ENCODE results near the gene SLC4A1AP. TPM values are rescaled to one million over a fixed set of nuclear protein-coding genes. Genes with fewer than 3 reads are reported as not detected.
A peak's percentile ranks its signal among the peaks of the same experiment; 100 is the strongest.

Gene SLC4A1AP
- total RNA-seq, 1 donor from 2014 or later = 29.7 TPM

- Mint-ChIP-seq H3K4me3 (no peak overlapping the region), H3K27ac (no peak overlapping the region), H3K4me1 (ENCODE audit: low read depth) (peaks cover 12% of the 10 kb centered on the region), H3K27me3 (ENCODE audit: insufficient read depth) (no peaks in the 10 kb centered on the region), H3K36me3 (ENCODE audit: low read depth) (peaks cover 22% of the 10 kb centered on the region), H3K9me3 (no peaks in the 10 kb centered on the region)
- DNase-seq (ENCODE audit: low spot score) = no peak
- intact Hi-C loops (cut with micrococcal nuclease) = no loop called here
Observed at GRCh38 chr2:27689424-27689823, 25.7 kb downstream of the SLC4A1AP start.

DNA sequence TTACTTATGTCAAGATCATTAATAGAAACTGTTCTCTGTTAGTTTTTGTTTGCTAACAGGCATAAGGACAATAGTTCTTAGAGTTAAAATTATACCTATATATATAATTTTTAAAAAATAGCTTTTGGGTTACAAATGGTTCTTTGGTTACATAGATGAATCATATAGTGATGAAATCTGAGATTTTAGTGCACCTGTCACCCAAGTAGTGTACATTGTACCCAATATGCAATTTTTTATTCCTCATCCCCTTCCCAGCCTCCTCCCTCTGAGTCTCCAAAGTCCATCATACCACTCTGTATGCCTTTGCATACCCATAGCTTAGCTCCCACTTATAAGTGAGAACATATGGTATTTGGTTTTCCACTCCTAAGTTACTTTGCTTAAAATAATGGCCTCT is 26.4 kb downstream of the SLC4A1AP start:
- Mint-ChIP-seq H3K4me1 (ENCODE audit: low read depth) (peaks cover 6% of the 10 kb centered on the region), H3K27ac (no peak overlapping the region), H3K36me3 (ENCODE audit: low read depth) (peaks cover 21% of the 10 kb centered on the region), H3K4me3 (no peak overlapping the region), H3K27me3 (ENCODE audit: insufficient read depth) (no peaks in the 10 kb centered on the region), H3K9me3 (no peaks in the 10 kb centered on the region)
- intact Hi-C loops (cut with micrococcal nuclease) = no loop called here
- no peak for DNase-seq (ENCODE audit: low spot score)

- no peak overlapping the region for H3K27ac Mint-ChIP-seq
- no peaks in the 10 kb centered on the region for H3K27me3 Mint-ChIP-seq (ENCODE audit: insufficient read depth)
- peaks cover 17% of the 10 kb centered on the region for H3K36me3 Mint-ChIP-seq (ENCODE audit: low read depth)
- H3K9me3 Mint-ChIP-seq = no peaks in the 10 kb centered on the region
- H3K4me1 Mint-ChIP-seq (ENCODE audit: low read depth) = peaks cover 11% of the 10 kb centered on the region
- no peak for DNase-seq (ENCODE audit: low spot score)
- intact Hi-C loops (cut with micrococcal nuclease) = no loop called here
- H3K4me3 Mint-ChIP-seq = no peak overlapping the region
Observed at GRCh38 chr2:27697660-27698059, 34.0 kb downstream of the SLC4A1AP start.

GRCh38 chr2:27701676-27702075 is 38.0 kb downstream of the SLC4A1AP start:
- Mint-ChIP-seq H3K9me3 (no peaks in the 10 kb centered on the region), H3K4me3 (no peak overlapping the region), H3K27ac (no peak overlapping the region), H3K36me3 (ENCODE audit: low read depth) (peaks cover 7% of the 10 kb centered on the region), H3K27me3 (ENCODE audit: insufficient read depth) (no peaks in the 10 kb centered on the region), H3K4me1 (ENCODE audit: low read depth) (peaks cover 23% of the 10 kb centered on the region)
- intact Hi-C loops (cut with micrococcal nuclease) = loop anchor here (5.0 to 10.0 kb wide), 2 partner anchors 191 to 1053 kb away; partner anchors contain the start of genes BABAM2, PPP1CB and RBKS
- DNase-seq (ENCODE audit: low spot score) = no peak

GRCh38 chr2:27702302-27702701 is 38.6 kb downstream of the SLC4A1AP start:
- intact Hi-C loops (cut with micrococcal nuclease) = loop anchor here (5.0 to 10.0 kb wide), 2 partner anchors 190 to 1052 kb away; partner anchors contain the start of genes BABAM2, PPP1CB and RBKS
- H3K27me3 Mint-ChIP-seq (ENCODE audit: insufficient read depth) = no peaks in the 10 kb centered on the region

DNA sequence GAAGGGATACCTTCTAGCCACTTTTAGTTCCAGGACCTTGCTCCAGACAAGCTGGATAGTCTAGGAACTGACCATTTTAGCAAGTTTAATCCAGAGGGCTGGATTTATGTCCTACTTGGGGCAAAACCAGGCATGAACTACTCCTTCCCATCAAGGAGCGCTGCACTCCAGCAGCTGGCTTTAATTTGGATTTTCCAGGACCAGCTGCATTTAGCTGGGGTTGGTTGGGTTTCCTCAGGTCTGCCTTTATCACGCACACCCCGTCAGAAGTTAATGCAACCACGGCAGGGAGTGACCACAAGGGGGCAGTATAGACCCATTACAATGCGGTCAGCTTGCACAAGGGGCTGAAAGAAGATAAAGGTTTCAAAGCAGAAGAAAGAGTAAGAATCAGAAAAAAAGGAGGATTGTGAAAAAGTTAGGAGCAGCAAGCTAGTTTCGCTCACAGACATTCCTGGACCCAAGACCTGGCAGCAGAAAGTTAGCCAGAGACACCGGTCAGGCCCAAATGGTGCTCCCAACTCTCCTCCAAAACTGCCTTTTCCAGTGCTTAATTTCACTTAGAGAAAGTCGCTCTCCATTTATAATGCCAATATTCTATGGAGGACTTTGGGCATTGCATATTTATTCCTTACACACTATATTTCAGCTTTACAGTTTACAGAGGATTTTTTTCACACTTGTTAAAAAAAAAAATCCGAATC is 40.1 kb downstream of the SLC4A1AP start:
- Mint-ChIP-seq H3K27me3 (ENCODE audit: insufficient read depth) (no peaks in the 10 kb centered on the region), H3K4me3 (no peak overlapping the region), H3K4me1 (ENCODE audit: low read depth) (peaks cover 15% of the 10 kb centered on the region), H3K27ac (no peak overlapping the region), H3K36me3 (ENCODE audit: low read depth) (no peaks in the 10 kb centered on the region), H3K9me3 (no peaks in the 10 kb centered on the region)
- DNase-seq (ENCODE audit: low spot score) = peak; percentile 74
- intact Hi-C loops (cut with micrococcal nuclease) = loop anchor here (1.0 to 10.0 kb wide), 6 partner anchors 14 to 1051 kb away; partner anchors contain the start of genes BABAM2, FOSL2, PPP1CB and RBKS

More at GRCh38 chr2:27702302-27702701, 38.6 kb downstream of the SLC4A1AP start:
- H3K36me3 Mint-ChIP-seq (ENCODE audit: low read depth) = peaks cover 5% of the 10 kb centered on the region
- no peak overlapping the region for H3K27ac Mint-ChIP-seq
- H3K4me3 Mint-ChIP-seq = no peak overlapping the region
- DNase-seq (ENCODE audit: low spot score) = no peak
- H3K9me3 Mint-ChIP-seq = no peaks in the 10 kb centered on the region
- peaks cover 22% of the 10 kb centered on the region for H3K4me1 Mint-ChIP-seq (ENCODE audit: low read depth)

DNA sequence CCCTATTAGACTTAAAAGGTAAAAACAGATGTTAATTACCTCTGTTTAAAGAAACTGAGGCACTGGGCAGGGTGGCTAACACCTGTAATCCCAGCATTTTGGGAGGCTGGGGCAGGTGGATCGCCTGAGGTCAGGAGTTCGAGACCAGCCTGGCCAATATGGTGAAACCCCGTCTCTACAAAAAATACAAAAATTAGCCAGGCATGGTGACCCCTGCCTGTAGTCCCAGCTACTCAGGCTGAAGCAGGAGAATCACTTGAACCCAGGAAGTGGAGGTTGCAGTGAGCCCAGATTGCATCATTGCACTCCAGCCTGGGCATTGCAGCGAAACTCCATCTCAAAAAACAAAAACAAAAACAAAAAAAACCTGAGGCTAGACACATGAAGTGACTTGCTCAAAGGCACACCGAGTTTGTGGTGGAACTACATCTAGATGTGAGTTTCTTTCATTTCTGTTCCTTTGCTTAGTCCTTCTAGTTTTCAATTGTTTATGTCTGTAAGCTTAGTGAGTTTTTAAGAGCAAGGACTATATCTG is 40.7 kb downstream of the SLC4A1AP start:
- no peak overlapping the region for H3K27ac Mint-ChIP-seq
- peaks cover 15% of the 10 kb centered on the region for H3K4me1 Mint-ChIP-seq (ENCODE audit: low read depth)
- H3K36me3 Mint-ChIP-seq (ENCODE audit: low read depth) = no peaks in the 10 kb centered on the region
- DNase-seq (ENCODE audit: low spot score) = no peak
- no peak overlapping the region for H3K4me3 Mint-ChIP-seq
- H3K27me3 Mint-ChIP-seq (ENCODE audit: insufficient read depth) = no peaks in the 10 kb centered on the region
- intact Hi-C loops (cut with micrococcal nuclease) = loop anchor here (5.0 to 10.0 kb wide), 2 partner anchors 188 to 1050 kb away; partner anchors contain the start of genes BABAM2, PPP1CB and RBKS
- no peaks in the 10 kb centered on the region for H3K9me3 Mint-ChIP-seq

- Mint-ChIP-seq H3K4me1 (ENCODE audit: low read depth) (peaks cover 16% of the 10 kb centered on the region), H3K27me3 (ENCODE audit: insufficient read depth) (no peaks in the 10 kb centered on the region), H3K27ac (peak overlapping the region; percentile 42), H3K36me3 (ENCODE audit: low read depth) (no peaks in the 10 kb centered on the region), H3K9me3 (no peaks in the 10 kb centered on the region), H3K4me3 (no peak overlapping the region)
- DNase-seq (ENCODE audit: low spot score) = no peak
- intact Hi-C loops (cut with micrococcal nuclease) = loop anchor here (10.0 kb wide), 1 partner anchor 1049 kb away; the partner anchor contains the start of gene PPP1CB
Observed at GRCh38 chr2:27705851-27706622, 42.3 kb downstream of the SLC4A1AP start.

DNA sequence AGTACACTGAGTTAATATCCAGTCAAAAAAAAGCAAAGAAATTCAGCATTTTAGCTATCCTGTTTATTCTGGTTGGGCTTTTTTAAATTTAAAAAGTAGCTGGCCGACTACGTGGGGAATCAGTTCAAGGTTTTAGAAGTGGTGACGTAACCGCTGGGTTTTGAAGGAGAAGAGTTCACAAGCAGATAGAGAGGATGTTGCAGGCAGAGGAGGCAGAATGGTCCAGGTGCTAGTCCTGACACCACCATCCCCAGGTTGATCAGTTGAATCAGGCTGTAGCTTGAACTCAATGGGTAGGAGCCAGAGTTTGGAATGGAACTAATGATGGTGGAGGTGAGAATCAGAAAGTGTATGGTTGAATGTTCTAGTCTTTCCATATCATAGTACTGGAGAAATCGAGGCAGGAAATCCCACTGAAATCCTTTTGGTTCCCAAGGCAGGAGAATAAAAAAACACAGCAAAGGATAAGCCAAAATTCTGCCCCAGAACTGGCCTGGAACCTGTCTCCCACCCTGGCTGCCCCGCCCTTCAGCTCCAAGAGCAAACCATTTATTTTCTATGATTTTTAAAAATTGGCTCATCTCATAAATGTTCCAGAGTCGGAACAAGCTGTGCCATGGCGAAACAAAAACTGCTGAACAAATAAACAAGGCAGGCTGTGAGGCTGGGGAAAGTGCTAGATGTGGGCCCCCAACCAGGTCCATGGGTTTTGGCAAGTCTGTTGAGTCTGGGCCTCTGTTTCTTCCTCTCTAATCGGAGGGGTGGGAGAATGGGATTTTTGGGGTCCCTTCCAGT is 44.0 kb downstream of the SLC4A1AP start:
- H3K4me3 Mint-ChIP-seq = no peak overlapping the region
- no peaks in the 10 kb centered on the region for H3K36me3 Mint-ChIP-seq (ENCODE audit: low read depth)
- no peaks in the 10 kb centered on the region for H3K9me3 Mint-ChIP-seq
- H3K27me3 Mint-ChIP-seq (ENCODE audit: insufficient read depth) = no peaks in the 10 kb centered on the region
- peaks cover 30% of the 10 kb centered on the region for H3K4me1 Mint-ChIP-seq (ENCODE audit: low read depth)
- DNase-seq (ENCODE audit: low spot score) = no peak
- H3K27ac Mint-ChIP-seq = no peak overlapping the region
- intact Hi-C loops (cut with micrococcal nuclease) = loop anchor here (10.0 kb wide), 1 partner anchor 1047 kb away; the partner anchor contains the start of gene PPP1CB

DNA sequence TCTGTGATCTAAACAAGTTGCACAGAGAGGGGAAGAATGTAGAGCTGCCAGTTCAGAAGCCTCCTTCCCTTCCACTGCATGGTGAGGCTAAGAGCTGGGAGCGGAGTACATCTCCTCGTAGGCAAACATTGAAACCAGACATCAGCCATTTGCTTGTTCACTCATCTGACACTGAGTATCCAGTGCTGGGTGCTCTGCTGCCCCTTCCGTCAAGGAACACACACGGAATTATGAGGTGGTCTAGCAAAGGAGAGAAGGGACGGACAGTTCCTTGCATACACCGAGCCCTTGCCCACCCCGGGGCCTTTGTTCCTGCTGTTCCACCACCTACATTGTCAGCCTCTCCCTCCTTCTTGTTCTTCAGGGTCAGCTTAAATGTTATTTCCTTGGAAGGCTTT is 44.6 kb downstream of the SLC4A1AP start:
- intact Hi-C loops (cut with micrococcal nuclease) = loop anchor here (10.0 kb wide), 1 partner anchor 1047 kb away; the partner anchor contains the start of gene PPP1CB
- Mint-ChIP-seq H3K9me3 (no peaks in the 10 kb centered on the region), H3K4me1 (ENCODE audit: low read depth) (peaks cover 30% of the 10 kb centered on the region), H3K27me3 (ENCODE audit: insufficient read depth) (no peaks in the 10 kb centered on the region), H3K36me3 (ENCODE audit: low read depth) (no peaks in the 10 kb centered on the region), H3K4me3 (no peak overlapping the region), H3K27ac (no peak overlapping the region)
- DNase-seq (ENCODE audit: low spot score) = no peak

GRCh38 chr2:27708666-27709065 is 45.0 kb downstream of the SLC4A1AP start:
- H3K4me1 Mint-ChIP-seq (ENCODE audit: low read depth) = peaks cover 30% of the 10 kb centered on the region
- no peaks in the 10 kb centered on the region for H3K36me3 Mint-ChIP-seq (ENCODE audit: low read depth)
- intact Hi-C loops (cut with micrococcal nuclease) = loop anchor here (10.0 kb wide), 1 partner anchor 1046 kb away; the partner anchor contains the start of gene PPP1CB
- DNase-seq (ENCODE audit: low spot score) = no peak
- no peak overlapping the region for H3K4me3 Mint-ChIP-seq
- H3K27ac Mint-ChIP-seq = no peak overlapping the region
- H3K9me3 Mint-ChIP-seq = no peaks in the 10 kb centered on the region
- no peaks in the 10 kb centered on the region for H3K27me3 Mint-ChIP-seq (ENCODE audit: insufficient read depth)

GRCh38 chr2:27709326-27709725 is 45.6 kb downstream of the SLC4A1AP start:
- DNase-seq (ENCODE audit: low spot score) = no peak
- no peaks in the 10 kb centered on the region for H3K27me3 Mint-ChIP-seq (ENCODE audit: insufficient read depth)
- no peaks in the 10 kb centered on the region for H3K36me3 Mint-ChIP-seq (ENCODE audit: low read depth)
- no peak overlapping the region for H3K4me3 Mint-ChIP-seq
- H3K27ac Mint-ChIP-seq = no peak overlapping the region
- intact Hi-C loops (cut with micrococcal nuclease) = loop anchor here (10.0 kb wide), 1 partner anchor 1045 kb away; the partner anchor contains the start of gene PPP1CB
- H3K4me1 Mint-ChIP-seq (ENCODE audit: low read depth) = peaks cover 32% of the 10 kb centered on the region
- H3K9me3 Mint-ChIP-seq = no peaks in the 10 kb centered on the region
